VCaP (cell line): ENCODE measurements around the gene ERC2.

Source experiments
- H3K27ac ChIP-seq: fragments of 450-650 bp; 2 replicates; pipeline ENCODE4 v1.5.1; 2017
- TF ChIP-seq, protein P1 (sequence below): fragments of 450-650 bp; conservative IDR thresholded peaks from 2 replicates; pipeline ENCODE4 v1.5.1; 2017; ENCODE audit warnings: mild to moderate bottlenecking, moderate library complexity

ERC2 gene

DNA sequence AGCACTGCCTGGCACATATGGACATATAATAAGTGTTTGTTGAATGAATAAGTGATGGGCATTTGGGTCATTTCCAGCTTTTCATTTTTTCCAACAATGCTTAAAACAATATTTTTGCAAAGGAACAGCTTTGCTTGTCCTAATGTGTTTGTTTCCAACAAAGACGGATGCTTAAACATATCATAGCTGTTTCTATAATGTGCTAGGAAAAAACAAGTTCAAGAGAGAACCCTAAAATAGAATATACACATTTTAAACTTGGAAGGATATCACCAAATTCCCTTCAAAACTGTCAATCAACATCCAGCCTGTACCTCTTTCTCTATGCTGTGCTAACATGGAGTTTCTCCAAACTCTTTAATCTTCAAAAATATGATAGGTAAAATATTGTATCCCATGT, 756.6 kb downstream of the ERC2 start:
- no peak overlapping the region for H3K27ac ChIP-seq
- TF ChIP-seq, protein P1, sequence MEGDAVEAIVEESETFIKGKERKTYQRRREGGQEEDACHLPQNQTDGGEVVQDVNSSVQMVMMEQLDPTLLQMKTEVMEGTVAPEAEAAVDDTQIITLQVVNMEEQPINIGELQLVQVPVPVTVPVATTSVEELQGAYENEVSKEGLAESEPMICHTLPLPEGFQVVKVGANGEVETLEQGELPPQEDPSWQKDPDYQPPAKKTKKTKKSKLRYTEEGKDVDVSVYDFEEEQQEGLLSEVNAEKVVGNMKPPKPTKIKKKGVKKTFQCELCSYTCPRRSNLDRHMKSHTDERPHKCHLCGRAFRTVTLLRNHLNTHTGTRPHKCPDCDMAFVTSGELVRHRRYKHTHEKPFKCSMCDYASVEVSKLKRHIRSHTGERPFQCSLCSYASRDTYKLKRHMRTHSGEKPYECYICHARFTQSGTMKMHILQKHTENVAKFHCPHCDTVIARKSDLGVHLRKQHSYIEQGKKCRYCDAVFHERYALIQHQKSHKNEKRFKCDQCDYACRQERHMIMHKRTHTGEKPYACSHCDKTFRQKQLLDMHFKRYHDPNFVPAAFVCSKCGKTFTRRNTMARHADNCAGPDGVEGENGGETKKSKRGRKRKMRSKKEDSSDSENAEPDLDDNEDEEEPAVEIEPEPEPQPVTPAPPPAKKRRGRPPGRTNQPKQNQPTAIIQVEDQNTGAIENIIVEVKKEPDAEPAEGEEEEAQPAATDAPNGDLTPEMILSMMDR, result no peak

DNA sequence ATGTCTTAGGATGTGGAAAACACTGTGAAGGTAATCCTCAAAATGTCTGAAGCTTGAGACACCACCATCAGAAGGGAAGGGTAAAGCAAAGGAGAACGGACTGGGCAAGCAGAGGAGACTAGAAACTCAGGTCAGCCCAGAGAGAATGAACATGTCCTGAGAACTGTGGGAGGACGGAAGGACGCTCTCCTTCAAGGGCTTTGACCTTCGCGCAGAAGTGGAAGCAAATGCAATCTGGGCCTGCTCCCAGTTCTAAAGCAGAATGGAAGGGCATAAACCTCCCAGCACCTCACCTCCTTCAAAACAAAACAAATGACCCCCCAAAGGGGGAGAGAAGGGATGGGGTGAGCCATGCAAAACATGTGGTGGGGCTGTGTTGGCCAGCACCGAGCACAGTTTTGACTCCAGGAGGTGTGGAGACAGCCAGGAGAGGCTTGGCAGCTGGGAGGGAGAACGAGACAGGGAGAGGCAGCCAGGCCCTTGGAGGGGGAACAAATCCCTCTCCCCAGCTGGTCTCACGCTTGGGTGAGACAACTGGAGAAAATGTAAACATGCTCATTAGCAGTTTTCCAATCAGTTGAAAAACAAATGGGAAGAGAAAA, 758.8 kb downstream of the ERC2 start:
- TF ChIP-seq, protein P1, result no peak
- H3K27ac ChIP-seq, result no peak overlapping the region

DNA sequence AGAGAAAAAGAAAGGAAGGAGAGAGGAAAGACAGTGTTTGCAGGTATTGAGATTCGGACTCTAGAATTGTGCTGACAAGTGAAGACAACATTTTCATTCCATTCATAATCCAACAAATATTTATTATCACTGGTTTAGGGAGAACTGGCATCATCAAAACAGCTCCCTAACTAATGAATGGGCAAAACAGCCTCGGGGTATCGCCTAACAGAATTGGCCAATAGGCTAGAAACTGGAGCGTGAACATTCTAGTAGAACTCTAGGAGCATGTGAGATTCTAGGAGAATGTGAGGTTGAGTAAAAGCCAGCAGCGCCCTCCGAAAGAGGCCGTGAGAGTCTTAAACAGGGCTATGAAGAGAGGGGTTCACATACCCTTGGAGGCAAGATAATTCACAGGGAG, 759.3 kb downstream of the ERC2 start:
- no peak overlapping the region for H3K27ac ChIP-seq
- TF ChIP-seq, protein P1, result no peak

DNA sequence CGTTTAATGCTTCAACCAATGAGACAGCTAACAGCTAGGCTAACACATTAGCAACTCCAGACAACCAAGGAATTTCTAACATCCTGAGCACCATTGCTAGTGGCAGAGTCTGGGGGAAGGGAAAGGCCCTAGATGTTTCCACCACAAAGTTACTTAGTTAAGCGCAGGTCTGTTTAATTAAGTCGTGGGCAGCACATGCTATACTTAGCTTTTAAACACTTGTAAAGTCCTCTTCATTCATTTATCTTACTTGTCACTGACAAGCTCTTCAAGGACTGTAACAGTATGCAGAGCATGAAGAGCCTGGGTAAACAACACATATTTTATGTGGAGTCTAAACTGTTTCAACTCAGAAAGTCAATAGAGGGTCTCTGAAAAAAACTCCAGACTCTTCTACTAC, 760.0 kb downstream of the ERC2 start:
- TF ChIP-seq, protein P1, result no peak
- no peak overlapping the region for H3K27ac ChIP-seq

DNA sequence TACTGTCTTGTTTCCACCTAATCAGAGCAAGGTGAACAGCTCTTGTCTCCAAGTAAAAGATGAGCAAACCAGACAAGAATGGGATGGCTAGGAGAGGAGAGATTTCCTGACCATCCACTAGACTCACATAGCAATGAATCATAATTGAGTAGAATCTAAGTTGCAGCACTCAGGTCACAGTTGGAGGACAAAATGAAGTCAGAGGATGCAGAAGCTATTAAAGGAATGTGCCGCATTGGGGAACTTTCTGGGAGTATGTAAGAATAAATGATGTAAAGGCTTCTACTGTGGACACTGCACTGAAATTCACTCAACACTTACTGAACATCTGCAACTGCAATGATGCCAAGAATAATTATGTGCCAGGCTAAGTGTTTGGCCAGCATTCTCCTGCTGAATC, 763.7 kb downstream of the ERC2 start:
- no peak overlapping the region for H3K27ac ChIP-seq
- TF ChIP-seq, protein P1, result no peak

DNA sequence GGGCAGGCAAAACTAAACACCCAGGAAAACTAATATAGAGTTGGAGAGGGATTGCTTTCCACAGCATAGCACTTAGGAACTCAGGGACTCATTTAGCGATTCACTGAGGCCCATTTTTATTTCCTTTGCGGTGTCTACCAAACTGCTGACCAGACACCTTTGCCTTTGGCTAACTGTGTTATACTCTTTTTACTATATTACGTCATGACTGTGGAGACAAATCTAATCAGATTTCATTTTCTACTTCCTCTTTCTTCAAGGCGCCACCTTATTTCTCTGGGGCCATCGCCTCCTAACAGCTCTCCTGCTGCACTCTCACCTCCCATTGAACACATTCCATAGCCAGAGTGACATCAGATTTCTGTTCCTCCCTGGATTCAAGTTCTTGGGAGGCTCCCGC, 765.4 kb downstream of the ERC2 start:
- TF ChIP-seq, protein P1, result no peak
- no peak overlapping the region for H3K27ac ChIP-seq

DNA sequence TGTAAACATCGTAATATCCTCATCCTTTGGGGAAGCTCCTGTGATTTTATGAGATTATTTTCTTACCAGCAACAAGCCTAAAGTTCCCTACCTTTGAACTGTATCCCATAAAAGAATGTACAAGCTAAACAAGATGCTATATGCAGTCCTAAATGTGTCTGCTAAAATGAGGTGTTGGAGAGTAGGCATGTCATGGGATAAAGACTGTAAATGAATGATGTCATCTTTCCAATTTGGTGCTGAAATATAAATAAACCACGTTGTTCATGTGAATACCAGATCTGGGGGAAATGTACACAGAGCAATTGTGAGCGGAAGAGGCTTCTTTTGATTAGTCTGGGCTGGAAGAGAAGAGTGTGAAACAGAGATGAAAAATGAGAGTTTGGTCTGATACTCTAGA, 766.3 kb downstream of the ERC2 start:
- no peak overlapping the region for H3K27ac ChIP-seq
- TF ChIP-seq, protein P1, result no peak
